Measurements from ENCODE around the gene PLXNB2. TPM values are rescaled to one million over a fixed set of nuclear protein-coding genes. Genes with fewer than 3 reads are reported as not detected.

The PLXNB2 gene
- polyA plus RNA-seq, 3 donors: 38.2 to 368 (median 70.5) TPM

- H3K27ac ChIP-seq (ENCODE audit: low read depth in 1 of 2, low read length in 2 of 2): peak overlapping the region in 1 of 2 donors; percentile 76
- intact Hi-C loops (cut with micrococcal nuclease): loop anchor here (5.0 kb wide), 2 partner anchors 247 to 372 kb away; no protein-coding TSS in a partner anchor
- Mint-ChIP-seq H3K4me3 (peak overlapping the region; percentile 83 to 92), H3K36me3 (peaks cover 8 to 20% of the 10 kb centered on the region in 2 donors), H3K27ac (peak overlapping the region in 4 of 7 donors; percentile 16 to 80 (median 40)), H3K9me3 (no peaks in the 10 kb centered on the region), H3K27me3 (ENCODE audit: low read depth in 3 of 3) (peaks cover 0 to 2% (median 0%) of the 10 kb centered on the region in 3 donors), H3K4me1 (peaks cover 24% of the 10 kb centered on the region)
- H3K36me3 ChIP-seq (replicated peaks in 1 of 2; ENCODE audit: control insufficient read depth in 1 of 2, insufficient read depth in 2 of 2, low read length in 2 of 2): peaks cover 15 to 35% of the 10 kb centered on the region in 2 donors
- peaks cover 17% of the 10 kb centered on the region for H4K20me1 ChIP-seq (ENCODE audit: insufficient read depth, low read length)
- TF ChIP-seq, protein P1, sequence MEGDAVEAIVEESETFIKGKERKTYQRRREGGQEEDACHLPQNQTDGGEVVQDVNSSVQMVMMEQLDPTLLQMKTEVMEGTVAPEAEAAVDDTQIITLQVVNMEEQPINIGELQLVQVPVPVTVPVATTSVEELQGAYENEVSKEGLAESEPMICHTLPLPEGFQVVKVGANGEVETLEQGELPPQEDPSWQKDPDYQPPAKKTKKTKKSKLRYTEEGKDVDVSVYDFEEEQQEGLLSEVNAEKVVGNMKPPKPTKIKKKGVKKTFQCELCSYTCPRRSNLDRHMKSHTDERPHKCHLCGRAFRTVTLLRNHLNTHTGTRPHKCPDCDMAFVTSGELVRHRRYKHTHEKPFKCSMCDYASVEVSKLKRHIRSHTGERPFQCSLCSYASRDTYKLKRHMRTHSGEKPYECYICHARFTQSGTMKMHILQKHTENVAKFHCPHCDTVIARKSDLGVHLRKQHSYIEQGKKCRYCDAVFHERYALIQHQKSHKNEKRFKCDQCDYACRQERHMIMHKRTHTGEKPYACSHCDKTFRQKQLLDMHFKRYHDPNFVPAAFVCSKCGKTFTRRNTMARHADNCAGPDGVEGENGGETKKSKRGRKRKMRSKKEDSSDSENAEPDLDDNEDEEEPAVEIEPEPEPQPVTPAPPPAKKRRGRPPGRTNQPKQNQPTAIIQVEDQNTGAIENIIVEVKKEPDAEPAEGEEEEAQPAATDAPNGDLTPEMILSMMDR (IDR thresholded peaks at IDR 0.05): no peak
- no peaks in the 10 kb centered on the region for H3K9me3 ChIP-seq (replicated peaks in 1 of 2; ENCODE audit: control insufficient read depth in 1 of 2, insufficient read depth in 1 of 2, low read length in 2 of 2)
- H3K4me1 ChIP-seq (ENCODE audit: control insufficient read depth in 1 of 2, insufficient read depth in 2 of 2, low read length in 2 of 2): peaks cover 39 to 53% of the 10 kb centered on the region in 2 donors
- H2AFZ ChIP-seq (ENCODE audit: insufficient read depth, low read depth, low read length, poor library complexity, severe bottlenecking): peak overlapping the region; percentile 93
- H3K4me2 ChIP-seq (replicated peaks; ENCODE audit: extremely low read depth, low read length, poor library complexity, severe bottlenecking): peak overlapping the region; percentile 99
- 86% methylated on average over 11 of the region's 11 CpGs for WGBS (ENCODE audit: insufficient coverage)
- peak overlapping the region; percentile 72 to 96 (median 92) for H3K4me3 ChIP-seq (replicated peaks in 1 of 3; ENCODE audit: low read depth in 2 of 3, low read length in 3 of 3)
- H3K79me2 ChIP-seq (ENCODE audit: insufficient read depth, low read length): peaks cover 29% of the 10 kb centered on the region
- DNase-seq: no peak
- peak overlapping the region; percentile 80 for H3K9ac ChIP-seq (ENCODE audit: insufficient read depth, low read length, poor library complexity, severe bottlenecking)
- H3K27me3 ChIP-seq (ENCODE audit: control insufficient read depth in 2 of 2, insufficient read depth in 2 of 2, low read length in 2 of 2): no peaks in the 10 kb centered on the region
These were observed 57.2 kb downstream of the PLXNB2 start for GRCh38 chr22:50250249-50250554.

GRCh38 chr22:50249341-50250248 lies 57.9 kb downstream of the PLXNB2 start:
- H3K36me3 Mint-ChIP-seq: peaks cover 8 to 20% of the 10 kb centered on the region in 2 donors
- peak overlapping the region in 1 of 7 donors; percentile 40 for H3K27ac Mint-ChIP-seq
- peak overlapping the region; percentile 83 to 92 for H3K4me3 Mint-ChIP-seq
- DNase-seq: no peak
- Histone ChIP-seq H3K4me1 (ENCODE audit: control insufficient read depth in 1 of 2, insufficient read depth in 2 of 2, low read length in 2 of 2) (peaks cover 39 to 53% of the 10 kb centered on the region in 2 donors), H3K27me3 (ENCODE audit: control insufficient read depth in 2 of 2, insufficient read depth in 2 of 2, low read length in 2 of 2) (no peaks in the 10 kb centered on the region), H3K9ac (ENCODE audit: insufficient read depth, low read length, poor library complexity, severe bottlenecking) (peak overlapping the region; percentile 80), H3K27ac (ENCODE audit: low read depth in 1 of 2, low read length in 2 of 2) (peak overlapping the region in 1 of 2 donors; percentile 76), H2AFZ (ENCODE audit: insufficient read depth, low read depth, low read length, poor library complexity, severe bottlenecking) (no peak overlapping the region), H4K20me1 (ENCODE audit: insufficient read depth, low read length) (peaks cover 17% of the 10 kb centered on the region), H3K79me2 (ENCODE audit: insufficient read depth, low read length) (peaks cover 30% of the 10 kb centered on the region), H3K4me3 (replicated peaks in 1 of 3; ENCODE audit: low read depth in 2 of 3, low read length in 3 of 3) (peak overlapping the region in 1 of 3 experiments; percentile 96), H3K36me3 (replicated peaks in 1 of 2; ENCODE audit: control insufficient read depth in 1 of 2, insufficient read depth in 2 of 2, low read length in 2 of 2) (peaks cover 15 to 35% of the 10 kb centered on the region in 2 donors), H3K4me2 (replicated peaks; ENCODE audit: extremely low read depth, low read length, poor library complexity, severe bottlenecking) (peak overlapping the region; percentile 99), H3K9me3 (replicated peaks in 1 of 2; ENCODE audit: control insufficient read depth in 1 of 2, insufficient read depth in 1 of 2, low read length in 2 of 2) (no peaks in the 10 kb centered on the region)
- TF ChIP-seq, protein P1 (IDR thresholded peaks at IDR 0.05): no peak
- WGBS (ENCODE audit: insufficient coverage): 96% methylated on average over 32 of the region's 32 CpGs
- intact Hi-C loops (cut with micrococcal nuclease): loop anchor here (5.0 kb wide), 2 partner anchors 248 to 373 kb away; no protein-coding TSS in a partner anchor
- H3K4me1 Mint-ChIP-seq: peaks cover 26% of the 10 kb centered on the region
- H3K9me3 Mint-ChIP-seq: no peaks in the 10 kb centered on the region
- no peaks in the 10 kb centered on the region for H3K27me3 Mint-ChIP-seq (ENCODE audit: low read depth in 3 of 3)
